22Rv1 (cell line): Measurements from ENCODE around the gene TOPAZ1.

Source experiments
- CTCF ChIP-seq: fragments of 450-650 bp; IDR thresholded peaks from 2 replicates; pipeline ENCODE4 v1.5.1; 2017; ENCODE audit warnings: mild to moderate bottlenecking
- ZFX ChIP-seq: fragments of 450-650 bp; IDR thresholded peaks from 2 replicates; pipeline ENCODE4 v1.6.1; 2017; ENCODE audit warnings: antibody characterized with exemption, borderline replicate concordance

GRCh38 chr3:44259404-44259803 lies 17.7 kb downstream of the TOPAZ1 start:
- no peak for TF ChIP-seq CTCF
- no peak for TF ChIP-seq ZFX
